Measurements from ENCODE around the gene AFF3. TPM values are rescaled to one million over a fixed set of nuclear protein-coding genes. Genes with fewer than 3 reads are reported as not detected.

Gene AFF3
- total RNA-seq, 1 experiment from 2014 or later = 0.61 TPM

GRCh38 chr2:99878581-99879350 is 263.6 kb downstream of the AFF3 start:
- Histone ChIP-seq H3K36me3 (ENCODE audit: control insufficient read depth in 1 of 2, insufficient read depth in 2 of 2, low read length in 2 of 2) (no peaks in the 10 kb centered on the region), H3K9ac (ENCODE audit: low read length) (no peak overlapping the region), H3K4me3 (replicated peaks in 1 of 2; ENCODE audit: low read depth in 1 of 2, low read length in 2 of 2) (no peak overlapping the region), H3K4me1 (ENCODE audit: control insufficient read depth in 1 of 2, insufficient read depth in 2 of 2, low read length in 2 of 2) (no peaks in the 10 kb centered on the region), H2AFZ (ENCODE audit: low read depth, low read length, poor library complexity, severe bottlenecking) (no peak overlapping the region), H4K20me1 (ENCODE audit: insufficient read depth) (no peaks in the 10 kb centered on the region), H3K9me3 (ENCODE audit: control insufficient read depth in 1 of 2, insufficient read depth in 1 of 2, low read depth in 1 of 2, low read length in 2 of 2) (no peaks in the 10 kb centered on the region), H3K79me2 (ENCODE audit: insufficient read depth, low read length) (no peaks in the 10 kb centered on the region), H3K9me2 (ENCODE audit: insufficient read depth) (no peaks in the 10 kb centered on the region), H3K27ac (ENCODE audit: low read depth, low read length) (no peak overlapping the region), H3K27me3 (ENCODE audit: insufficient read depth, low read length) (peaks cover 79% of the 10 kb centered on the region), H3K4me2 (ENCODE audit: low read length) (no peak overlapping the region)
- RAD21 ChIA-PET (ENCODE audit: low non-redundant PET in 1 of 2, low total read pairs in 2 of 2, uncharacterized antibody in 2 of 2, unreplicated experiment in 2 of 2) = no interaction called here
- BruUV-seq (replicated peaks) = no TSS peak
- intact Hi-C loops (cut with micrococcal nuclease) = no loop called here
- DNase-seq (ENCODE audit: low read depth, low spot score) = no peak
- POLR2A ChIA-PET = no interaction called here
- TF ChIP-seq ATF3 (IDR thresholded peaks at IDR 0.05) = no peak
- TF ChIP-seq ZFX (IDR thresholded peaks at IDR 0.05) = no peak
- no peak for TF ChIP-seq ZBTB33 (IDR thresholded peaks at IDR 0.05; ENCODE audit: extremely low read depth, insufficient replicate concordance, low read length)
- ATAC-seq = no peak
- CTCF ChIA-PET = no interaction called here

GRCh38 chr2:99877963-99878362 is 264.4 kb downstream of the AFF3 start:
- Histone ChIP-seq H4K20me1 (ENCODE audit: insufficient read depth) (no peaks in the 10 kb centered on the region), H3K4me2 (ENCODE audit: low read length) (no peak overlapping the region), H2AFZ (ENCODE audit: low read depth, low read length, poor library complexity, severe bottlenecking) (no peak overlapping the region), H3K79me2 (ENCODE audit: insufficient read depth, low read length) (no peaks in the 10 kb centered on the region), H3K27me3 (ENCODE audit: insufficient read depth, low read length) (peaks cover 74% of the 10 kb centered on the region), H3K9me3 (ENCODE audit: control insufficient read depth in 1 of 2, insufficient read depth in 1 of 2, low read depth in 1 of 2, low read length in 2 of 2) (no peaks in the 10 kb centered on the region), H3K27ac (ENCODE audit: low read depth, low read length) (no peak overlapping the region), H3K4me3 (replicated peaks in 1 of 2; ENCODE audit: low read depth in 1 of 2, low read length in 2 of 2) (no peak overlapping the region), H3K36me3 (ENCODE audit: control insufficient read depth in 1 of 2, insufficient read depth in 2 of 2, low read length in 2 of 2) (no peaks in the 10 kb centered on the region), H3K4me1 (ENCODE audit: control insufficient read depth in 1 of 2, insufficient read depth in 2 of 2, low read length in 2 of 2) (no peaks in the 10 kb centered on the region), H3K9me2 (ENCODE audit: insufficient read depth) (no peaks in the 10 kb centered on the region), H3K9ac (ENCODE audit: low read length) (no peak overlapping the region)
- POLR2A ChIA-PET = no interaction called here
- ATAC-seq (no peak), DNase-seq (ENCODE audit: low read depth, low spot score) (no peak)
- CTCF ChIA-PET = no interaction called here
- BruUV-seq (replicated peaks) = no TSS peak
- TF ChIP-seq EZH2 (IDR thresholded peaks at IDR 0.05) (no peak), ATF3 (IDR thresholded peaks at IDR 0.05) (no peak), FOSL1 (IDR thresholded peaks at IDR 0.05; ENCODE audit: low read depth) (no peak), POLR2AphosphoS5 (IDR thresholded peaks at IDR 0.05; ENCODE audit: low read depth, low read length) (no peak)
- intact Hi-C loops (cut with micrococcal nuclease) = no loop called here
- RAD21 ChIA-PET (ENCODE audit: low non-redundant PET in 1 of 2, low total read pairs in 2 of 2, uncharacterized antibody in 2 of 2, unreplicated experiment in 2 of 2) = no interaction called here

All from HCT116 (cell line).